ENCODE data around the gene NRARP.

The NRARP gene

GRCh38 chr9:137318602-137319001 lies 16.5 kb upstream of the NRARP start:
- Histone ChIP-seq H3K36me3 (ENCODE audit: control insufficient read depth, insufficient read depth, low read length) (no peaks in the 10 kb centered on the region), H3K9me3 (ENCODE audit: control insufficient read depth, low read length) (no peaks in the 10 kb centered on the region), H2AFZ (no peak overlapping the region), H3K27ac (no peak overlapping the region), H3K79me2 (no peaks in the 10 kb centered on the region), H3K4me1 (no peaks in the 10 kb centered on the region), H3K4me2 (ENCODE audit: low read length) (no peak overlapping the region), H3K4me3 (ENCODE audit: low read depth, low read length) (no peak overlapping the region), H3K9ac (no peak overlapping the region), H3K27me3 (ENCODE audit: control insufficient read depth, insufficient read depth, low read length) (no peaks in the 10 kb centered on the region)
- no peak for TF ChIP-seq CTCF (IDR thresholded peaks at IDR 0.05)

- H3K4me1 ChIP-seq: no peaks in the 10 kb centered on the region
- TF ChIP-seq CTCF (IDR thresholded peaks at IDR 0.05): no peak
Measured at GRCh38 chr9:137317718-137318511, 15.8 kb upstream of the NRARP start.

GRCh38 chr9:137317021-137317717 lies 15.1 kb upstream of the NRARP start:
- H3K27me3 ChIP-seq (ENCODE audit: control insufficient read depth, insufficient read depth, low read length): no peaks in the 10 kb centered on the region
- H3K9me3 ChIP-seq (ENCODE audit: control insufficient read depth, low read length): no peaks in the 10 kb centered on the region
- no peak overlapping the region for H3K4me3 ChIP-seq (ENCODE audit: low read depth, low read length)
- H3K79me2 ChIP-seq: no peaks in the 10 kb centered on the region
- no peak overlapping the region for H3K27ac ChIP-seq
- no peaks in the 10 kb centered on the region for H3K36me3 ChIP-seq (ENCODE audit: control insufficient read depth, insufficient read depth, low read length)
- no peak overlapping the region for H3K4me2 ChIP-seq (ENCODE audit: low read length)
- H3K4me1 ChIP-seq: no peaks in the 10 kb centered on the region
- TF ChIP-seq CTCF (IDR thresholded peaks at IDR 0.05): no peak
- H2AFZ ChIP-seq: no peak overlapping the region
- H3K9ac ChIP-seq: no peak overlapping the region

More at GRCh38 chr9:137317718-137318511, 15.8 kb upstream of the NRARP start:
- Histone ChIP-seq H3K27me3 (ENCODE audit: control insufficient read depth, insufficient read depth, low read length) (no peaks in the 10 kb centered on the region), H2AFZ (no peak overlapping the region), H3K9me3 (ENCODE audit: control insufficient read depth, low read length) (no peaks in the 10 kb centered on the region), H3K36me3 (ENCODE audit: control insufficient read depth, insufficient read depth, low read length) (no peaks in the 10 kb centered on the region), H3K4me2 (ENCODE audit: low read length) (no peak overlapping the region), H3K9ac (no peak overlapping the region), H3K79me2 (no peaks in the 10 kb centered on the region), H3K27ac (no peak overlapping the region), H3K4me3 (ENCODE audit: low read depth, low read length) (no peak overlapping the region)

- Histone ChIP-seq H3K27ac (no peak overlapping the region), H3K4me1 (no peaks in the 10 kb centered on the region)
Measured at GRCh38 chr9:137316012-137316981, 14.2 kb upstream of the NRARP start.

More at GRCh38 chr9:137316012-137316981, 14.2 kb upstream of the NRARP start:
- Histone ChIP-seq H3K36me3 (ENCODE audit: control insufficient read depth, insufficient read depth, low read length) (no peaks in the 10 kb centered on the region), H3K9ac (no peak overlapping the region), H3K4me3 (ENCODE audit: low read depth, low read length) (no peak overlapping the region), H3K4me2 (ENCODE audit: low read length) (no peak overlapping the region), H3K9me3 (ENCODE audit: control insufficient read depth, low read length) (no peaks in the 10 kb centered on the region), H2AFZ (no peak overlapping the region), H3K79me2 (no peaks in the 10 kb centered on the region), H3K27me3 (ENCODE audit: control insufficient read depth, insufficient read depth, low read length) (no peaks in the 10 kb centered on the region)
- TF ChIP-seq CTCF (IDR thresholded peaks at IDR 0.05): no peak

Measured in parathyroid adenoma (tissue), 2 donors.